Measurements from ENCODE around the gene MTA2.
A peak's percentile ranks its signal among the peaks of the same experiment; 100 is the strongest.
"Not testable (repeated sequence)": the region's sequence is repeated elsewhere in the genome, so short reads cannot be mapped to it uniquely, and the experiment has no call there.

MTA2 gene

GRCh38 chr11:62592146-62592815, 9.4 kb downstream of the MTA2 start:
- DNase-seq (ENCODE audit: low read depth): no peak

GRCh38 chr11:62591448-62592145, 10.1 kb downstream of the MTA2 start, which contains the start of gene TUT1:
TUT1 (minus strand) TSS chr11:62591523; CDS start chr11:62591485, 38 bp downstream.
- peak; percentile 96 for DNase-seq (ENCODE audit: low read depth)

- no peak for DNase-seq (ENCODE audit: low read depth)
Observed at GRCh38 chr11:62588966-62589637, 12.6 kb downstream of the MTA2 start.

GRCh38 chr11:62585356-62585755, 16.3 kb downstream of the MTA2 start:
- not testable (repeated sequence) for DNase-seq (ENCODE audit: low read depth)

- DNase-seq (ENCODE audit: low read depth): not testable (repeated sequence)
Observed at GRCh38 chr11:62581735-62582134, 19.9 kb downstream of the MTA2 start.

- no peak for DNase-seq (ENCODE audit: low read depth)
Observed at GRCh38 chr11:62580959-62581715, 20.5 kb downstream of the MTA2 start.

- DNase-seq (ENCODE audit: low read depth): no peak
Observed at GRCh38 chr11:62579252-62579651, 22.4 kb downstream of the MTA2 start.

- no peak for DNase-seq (ENCODE audit: low read depth)
Observed at GRCh38 chr11:62578541-62578940, 23.1 kb downstream of the MTA2 start.

- DNase-seq (ENCODE audit: low read depth): no peak
Observed at GRCh38 chr11:62577046-62577714, 24.5 kb downstream of the MTA2 start.

GRCh38 chr11:62575837-62576236, 25.8 kb downstream of the MTA2 start:
- no peak for DNase-seq (ENCODE audit: low read depth)

- DNase-seq (ENCODE audit: low read depth): no peak
Observed at GRCh38 chr11:62575156-62575555, 26.5 kb downstream of the MTA2 start.

GRCh38 chr11:62574363-62575071, 27.1 kb downstream of the MTA2 start:
- DNase-seq (ENCODE audit: low read depth): no peak

GRCh38 chr11:62573592-62574362, 27.9 kb downstream of the MTA2 start, which contains the start of gene EEF1G:
EEF1G (minus strand) TSS chr11:62573891; CDS start chr11:62573842, 49 bp downstream.
- DNase-seq (ENCODE audit: low read depth): peak; percentile 98

GRCh38 chr11:62573006-62573591, 28.6 kb downstream of the MTA2 start:
- no peak for DNase-seq (ENCODE audit: low read depth)

- no peak for DNase-seq (ENCODE audit: low read depth)
Observed at GRCh38 chr11:62572431-62572830, 29.2 kb downstream of the MTA2 start.

- DNase-seq (ENCODE audit: low read depth): not testable (repeated sequence)
Observed at GRCh38 chr11:62571493-62571892, 30.2 kb downstream of the MTA2 start.

GRCh38 chr11:62570903-62571302, 30.8 kb downstream of the MTA2 start:
- not testable (repeated sequence) for DNase-seq (ENCODE audit: low read depth)

- no peak for DNase-seq (ENCODE audit: low read depth)
Observed at GRCh38 chr11:62569611-62570010, 32.1 kb downstream of the MTA2 start.

- DNase-seq (ENCODE audit: low read depth): no peak
Observed at GRCh38 chr11:62567018-62567633, 34.5 kb downstream of the MTA2 start.

Measured in activated T-cell treated with anti-CD3 and anti-CD28 coated beads for 24 hours (primary cell).